Activated CD4-positive, alpha-beta T cell treated with anti-CD3 and anti-CD28 coated beads, Interleukin-2, amount 10 ng/mL, durations not matched to agents 7 days and 5 days (primary cell): ENCODE measurements around the gene DPH5. TPM values are rescaled to one million over a fixed set of nuclear protein-coding genes. Genes with fewer than 3 reads are reported as not detected.

Experiments used
- CTCF ChIA-PET: fragments of 350-600 bp; sonication (Branson Sonifier 250); formaldehyde crosslinking; loops from one replicate; lab custom pipeline; 2021; ENCODE audit warnings: antibody characterized with exemption; lab: Charles Lee
- POLR2A ChIA-PET: fragments of 350-600 bp; sonication (Branson Sonifier 250); formaldehyde crosslinking; loops from one replicate; lab custom pipeline; 2021; ENCODE audit warnings: antibody characterized with exemption; lab: Charles Lee
- DNase-seq: peaks from one replicate; pipeline ENCODE4 v3.0.0-alpha.2; 2020
- H3K27ac Mint-ChIP-seq: one replicate; pipeline ENCODE4 v1.8.0; 2021; ENCODE audit warnings: mild to moderate bottlenecking, moderate library complexity, mixed read lengths
- H3K27me3 Mint-ChIP-seq: one replicate; pipeline ENCODE4 v1.8.0; 2021; ENCODE audit warnings: mixed read lengths
- H3K36me3 Mint-ChIP-seq: one replicate; pipeline ENCODE4 v1.8.0; 2021; ENCODE audit warnings: low read depth, mixed read lengths
- H3K4me1 Mint-ChIP-seq: one replicate; pipeline ENCODE4 v1.8.0; 2021; ENCODE audit warnings: mixed read lengths
- H3K4me3 Mint-ChIP-seq: one replicate; pipeline ENCODE4 v1.8.0; 2021; ENCODE audit warnings: mild to moderate bottlenecking, moderate library complexity, mixed read lengths
- H3K9me3 Mint-ChIP-seq: one replicate; pipeline ENCODE4 v1.8.0; 2021; ENCODE audit warnings: mixed read lengths
- total RNA-seq, 2 experiments: library from RNA; stranded (reverse); gene quantifications; one replicate each; pipeline ENCODE4 v1.2.3, GENCODE V29; 2021

DPH5 gene
- total RNA-seq, 2 experiments from 2014 or later, result 32.8 to 38.9 TPM

DNA sequence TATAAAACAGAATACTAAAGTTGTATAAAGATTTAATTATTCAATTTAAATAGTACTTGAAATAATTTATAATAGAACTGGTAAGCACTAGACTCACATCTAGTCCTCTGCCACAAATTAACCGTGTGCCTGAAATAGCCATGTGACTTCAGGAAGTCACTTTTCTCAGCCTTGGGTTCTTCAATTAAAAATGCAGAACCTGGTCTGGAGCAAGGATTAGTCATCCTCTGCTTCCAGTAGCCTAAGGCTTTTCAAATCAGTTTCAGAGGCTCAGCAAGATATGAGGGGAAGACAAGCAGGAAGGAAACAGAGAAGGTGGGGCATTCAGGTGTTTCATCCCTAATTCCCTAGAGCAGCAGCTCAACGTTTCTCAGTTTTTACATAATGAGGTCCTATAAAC is 23.0 kb downstream of the DPH5 start:
- CTCF ChIA-PET, result interaction anchor here (0.9 to 1.2 kb wide), 2 partner anchors 11 to 45 kb away, joined by 3 read pairs; no protein-coding TSS in a partner anchor

DNA sequence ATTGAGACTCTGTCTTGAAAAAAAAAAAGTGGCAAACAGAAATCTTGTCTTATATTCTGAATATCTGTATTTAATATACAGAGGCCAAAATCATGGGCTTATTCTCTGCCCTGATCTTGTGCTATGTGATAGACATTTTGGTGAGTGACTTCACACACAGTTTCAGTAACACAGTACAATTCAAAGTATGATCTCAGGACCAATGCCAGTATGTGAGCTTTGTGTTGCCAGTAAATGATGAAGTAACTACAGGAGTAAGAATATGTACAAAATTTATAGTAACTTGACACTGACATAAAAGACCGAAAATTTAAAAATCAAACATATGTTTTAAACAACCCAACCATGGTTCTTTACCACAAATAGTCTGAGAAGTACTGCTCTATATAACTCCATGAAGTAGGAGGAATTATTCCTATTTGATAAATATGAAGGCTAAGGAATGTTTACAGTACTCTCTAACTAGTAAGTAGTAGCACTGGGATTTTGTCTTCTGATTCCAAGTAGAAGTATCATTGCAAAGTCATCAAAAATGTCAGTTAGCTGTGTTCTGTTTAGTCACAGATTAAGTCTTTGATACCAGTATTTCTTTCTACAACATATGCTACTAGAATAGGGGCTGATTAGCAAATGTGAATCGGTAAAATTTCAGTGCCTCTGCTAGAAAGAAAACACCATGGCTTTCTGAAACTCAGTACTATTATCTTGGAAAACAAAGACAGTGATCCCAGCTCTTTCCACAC is 25.3 kb downstream of the DPH5 start:
- peaks cover 3% of the 10 kb centered on the region for H3K9me3 Mint-ChIP-seq
- H3K36me3 Mint-ChIP-seq, result peaks cover 61% of the 10 kb centered on the region
- ChIA-PET POLR2A (no interaction called here), CTCF (interaction anchor here (1.1 to 1.4 kb wide), 2 partner anchors 12 to 239 kb away, joined by 3 to 4 read pairs; no protein-coding TSS in a partner anchor)
- DNase-seq, result no peak
- H3K27me3 Mint-ChIP-seq, result no peaks in the 10 kb centered on the region
- H3K27ac Mint-ChIP-seq, result no peak overlapping the region
- peaks cover 44% of the 10 kb centered on the region for H3K4me1 Mint-ChIP-seq
- no peak overlapping the region for H3K4me3 Mint-ChIP-seq

More for the DNA sequence above, 23.0 kb downstream of the DPH5 start:
- peaks cover 10% of the 10 kb centered on the region for H3K9me3 Mint-ChIP-seq
- no peaks in the 10 kb centered on the region for H3K27me3 Mint-ChIP-seq
- no peak overlapping the region for H3K4me3 Mint-ChIP-seq
- POLR2A ChIA-PET, result no interaction called here
- DNase-seq, result no peak
- H3K27ac Mint-ChIP-seq, result no peak overlapping the region
- H3K36me3 Mint-ChIP-seq, result peaks cover 61% of the 10 kb centered on the region
- H3K4me1 Mint-ChIP-seq, result peaks cover 52% of the 10 kb centered on the region

DNA sequence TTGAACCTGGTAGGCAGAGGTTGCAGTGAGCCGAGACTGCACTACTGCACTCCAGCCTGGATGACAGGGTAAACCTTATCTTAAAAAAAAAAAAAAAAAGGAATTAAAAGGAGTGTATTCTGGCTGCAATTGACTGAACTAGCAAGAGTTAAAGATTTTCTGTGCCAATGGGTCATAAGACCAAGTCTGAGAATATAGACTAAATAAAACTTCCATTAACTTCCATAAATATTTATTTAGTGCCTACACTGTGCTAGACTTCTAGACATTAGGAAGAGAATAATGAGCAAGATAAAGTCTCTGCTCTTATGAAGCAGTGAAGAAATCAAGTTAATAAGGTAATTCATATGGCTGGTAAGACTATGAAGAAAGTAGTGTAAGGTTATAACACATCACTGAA is 27.2 kb downstream of the DPH5 start:
- DNase-seq, result no peak
- CTCF ChIA-PET, result no interaction called here
- H3K4me3 Mint-ChIP-seq, result no peak overlapping the region
- POLR2A ChIA-PET, result no interaction called here
- H3K9me3 Mint-ChIP-seq, result peaks cover 2% of the 10 kb centered on the region
- peaks cover 71% of the 10 kb centered on the region for H3K36me3 Mint-ChIP-seq
- no peak overlapping the region for H3K27ac Mint-ChIP-seq
- peaks cover 41% of the 10 kb centered on the region for H3K4me1 Mint-ChIP-seq
- H3K27me3 Mint-ChIP-seq, result no peaks in the 10 kb centered on the region

DNA sequence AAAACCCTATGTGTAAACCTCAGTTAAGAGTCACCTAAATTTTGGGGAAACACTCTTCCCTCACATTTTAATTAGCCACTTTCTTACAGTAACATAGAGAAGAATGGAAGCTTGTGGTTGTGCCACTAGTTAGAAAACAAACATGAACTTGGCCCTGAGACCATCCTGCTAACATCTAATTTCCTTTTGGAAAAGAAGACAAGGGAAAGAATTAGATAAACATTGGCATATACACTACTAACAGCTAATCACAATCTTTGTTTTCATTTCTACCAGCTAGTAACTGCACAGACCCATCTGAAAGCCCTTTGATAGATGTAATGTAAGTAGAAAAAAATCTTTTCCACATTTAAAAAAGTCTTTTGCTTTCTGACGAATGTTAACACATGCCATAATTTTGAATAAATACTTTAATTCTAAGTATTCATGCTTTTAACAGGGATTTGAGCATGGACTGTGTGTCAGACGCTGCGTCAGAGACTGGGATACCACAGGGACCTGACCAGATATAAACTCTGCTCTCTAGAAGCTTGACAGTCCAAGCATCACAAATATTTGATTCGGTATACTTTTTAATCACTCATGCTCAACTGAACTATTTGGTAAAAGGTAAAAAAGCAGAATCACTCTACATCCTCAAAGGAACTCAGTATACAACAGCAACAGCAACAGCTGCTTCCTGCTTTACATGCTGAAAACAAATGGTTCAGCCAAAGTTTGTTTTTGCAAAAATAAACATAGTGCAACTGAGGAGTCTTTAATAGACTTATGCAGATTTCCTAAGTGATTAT is 30.2 kb downstream of the DPH5 start:
- Mint-ChIP-seq H3K27ac (peak overlapping the region; percentile 76), H3K27me3 (no peaks in the 10 kb centered on the region), H3K36me3 (peaks cover 70% of the 10 kb centered on the region), H3K4me1 (peaks cover 23% of the 10 kb centered on the region), H3K9me3 (peaks cover 2% of the 10 kb centered on the region), H3K4me3 (no peak overlapping the region)
- ChIA-PET CTCF (interaction anchor here (0.9 to 1.0 kb wide), 2 partner anchors 15 to 21 kb away, joined by 3 read pairs; no protein-coding TSS in a partner anchor), POLR2A (no interaction called here)
- DNase-seq, result no peak

DNA sequence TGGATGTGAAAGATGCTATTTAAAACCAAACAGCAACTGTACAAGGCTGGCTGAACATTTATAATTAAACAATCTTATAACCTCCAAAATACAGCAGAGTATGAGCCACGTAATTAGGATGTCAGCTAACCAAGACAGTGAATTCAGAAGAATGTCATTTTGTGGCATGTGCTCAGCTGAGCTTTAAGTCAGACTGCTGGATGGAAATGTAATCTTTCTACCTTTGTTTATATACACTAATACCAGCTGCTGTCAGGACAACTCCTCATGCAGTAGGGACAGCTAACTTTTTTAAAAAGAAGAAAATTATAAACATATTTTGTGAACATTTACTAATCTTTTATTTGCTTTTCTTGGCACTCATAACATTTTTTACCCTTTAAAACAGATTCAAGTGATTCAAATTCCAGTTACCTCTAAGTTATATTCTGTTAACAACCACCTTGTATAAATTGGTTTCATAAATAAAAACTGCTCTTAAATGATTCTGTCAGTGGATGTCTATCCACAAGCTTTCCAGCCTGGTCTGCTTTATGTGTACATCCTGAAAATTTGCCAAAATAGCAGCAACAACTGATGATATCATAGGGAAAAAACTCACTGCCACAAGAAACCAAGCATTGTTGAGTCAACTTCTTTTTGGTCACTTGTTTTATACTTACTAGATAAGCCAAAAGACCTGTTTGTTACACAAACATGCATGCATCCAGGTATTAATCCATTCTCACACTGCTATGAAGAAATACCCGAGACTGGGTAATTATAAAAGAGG is 36.1 kb downstream of the DPH5 start:
- POLR2A ChIA-PET, result interaction anchor here (1.0 kb wide), 1 partner anchor 249 kb away, joined by 4 read pairs; no protein-coding TSS in a partner anchor
- Mint-ChIP-seq H3K27me3 (no peaks in the 10 kb centered on the region), H3K36me3 (peaks cover 68% of the 10 kb centered on the region), H3K4me3 (no peak overlapping the region), H3K4me1 (peaks cover 7% of the 10 kb centered on the region), H3K27ac (no peak overlapping the region), H3K9me3 (no peaks in the 10 kb centered on the region)
- CTCF ChIA-PET, result interaction anchor here (1.1 kb wide), 1 partner anchor 12 kb away, joined by 3 read pairs; no protein-coding TSS in a partner anchor
- DNase-seq, result no peak

DNA sequence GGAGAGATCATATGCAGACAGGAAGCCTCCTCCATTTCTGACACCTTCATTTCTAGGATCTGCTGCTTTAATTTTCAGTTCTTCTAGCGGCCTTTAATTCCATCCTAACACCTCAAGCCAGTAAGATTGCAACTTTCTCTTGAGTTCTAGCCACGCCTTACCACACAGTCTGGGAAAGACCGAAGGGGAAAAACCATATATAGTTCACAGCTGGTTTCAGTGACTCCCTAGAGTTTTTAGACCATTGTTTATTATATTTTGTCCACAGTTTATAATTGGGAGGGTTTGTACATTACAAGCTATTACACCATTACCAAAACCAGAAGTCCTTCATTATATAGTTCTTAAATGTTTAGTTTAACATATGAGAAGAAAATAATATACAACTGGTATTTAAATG is 37.5 kb downstream of the DPH5 start:
- Mint-ChIP-seq H3K4me1 (peaks cover 10% of the 10 kb centered on the region), H3K36me3 (peaks cover 76% of the 10 kb centered on the region), H3K27me3 (no peaks in the 10 kb centered on the region), H3K4me3 (no peak overlapping the region), H3K27ac (no peak overlapping the region), H3K9me3 (peaks cover 2% of the 10 kb centered on the region)
- ChIA-PET CTCF (interaction anchor here (1.4 kb wide), 2 partner anchors 10 to 300 kb away, joined by 3 to 5 read pairs; no protein-coding TSS in a partner anchor), POLR2A (no interaction called here)
- DNase-seq, result no peak

DNA sequence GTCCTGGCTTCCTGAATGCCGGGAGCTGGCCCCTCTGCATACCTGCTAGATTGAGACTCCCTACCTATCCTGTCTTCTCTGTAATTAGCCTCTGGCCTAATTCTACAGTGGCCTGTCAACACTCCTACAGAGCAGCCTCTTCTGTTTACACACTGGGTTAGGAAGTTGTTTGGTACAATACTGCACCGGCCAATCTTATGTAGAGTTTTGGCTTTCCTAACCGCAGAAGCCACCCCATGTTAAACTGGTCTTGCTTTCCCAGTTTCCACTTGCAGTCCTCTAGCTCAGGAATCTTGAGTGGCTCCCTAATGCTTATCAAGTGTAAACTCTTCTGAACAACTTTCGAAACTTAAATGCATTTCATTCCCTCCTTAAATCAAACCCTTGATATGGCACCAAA is 42.8 kb downstream of the DPH5 start:
- no peak overlapping the region for H3K4me3 Mint-ChIP-seq
- no peaks in the 10 kb centered on the region for H3K27me3 Mint-ChIP-seq
- H3K4me1 Mint-ChIP-seq, result peaks cover 12% of the 10 kb centered on the region
- peaks cover 8% of the 10 kb centered on the region for H3K9me3 Mint-ChIP-seq
- CTCF ChIA-PET, result interaction anchor here (0.7 kb wide), 2 partner anchors 10 to 300 kb away, joined by 3 to 5 read pairs; no protein-coding TSS in a partner anchor
- DNase-seq, result no peak
- H3K27ac Mint-ChIP-seq, result no peak overlapping the region
- POLR2A ChIA-PET, result no interaction called here
- peaks cover 82% of the 10 kb centered on the region for H3K36me3 Mint-ChIP-seq

DNA sequence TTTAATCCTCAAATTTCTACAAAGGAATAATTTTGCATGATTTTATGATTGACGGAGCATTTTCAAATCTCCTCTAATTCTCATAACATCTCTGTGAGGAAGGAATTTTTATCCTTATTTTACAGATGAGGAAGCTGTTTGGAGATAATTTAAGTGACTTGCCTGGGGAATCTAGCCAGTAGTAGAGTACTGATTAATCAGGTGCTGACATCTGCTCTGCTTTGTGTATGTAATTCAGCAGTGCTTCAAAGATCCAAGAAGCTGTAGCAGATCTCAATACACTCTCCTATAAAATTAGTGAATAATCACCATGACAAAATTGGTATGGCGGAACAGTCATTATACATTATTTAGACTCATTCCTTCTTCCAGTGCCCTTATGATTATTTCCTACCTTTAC is 46.0 kb downstream of the DPH5 start:
- Mint-ChIP-seq H3K27ac (no peak overlapping the region), H3K27me3 (no peaks in the 10 kb centered on the region), H3K4me1 (peaks cover 14% of the 10 kb centered on the region), H3K9me3 (peaks cover 8% of the 10 kb centered on the region), H3K4me3 (no peak overlapping the region), H3K36me3 (peaks cover 75% of the 10 kb centered on the region)
- ChIA-PET POLR2A (no interaction called here), CTCF (interaction anchor here (0.9 kb wide), 1 partner anchor 15 kb away, joined by 3 read pairs; no protein-coding TSS in a partner anchor)
- no peak for DNase-seq

DNA sequence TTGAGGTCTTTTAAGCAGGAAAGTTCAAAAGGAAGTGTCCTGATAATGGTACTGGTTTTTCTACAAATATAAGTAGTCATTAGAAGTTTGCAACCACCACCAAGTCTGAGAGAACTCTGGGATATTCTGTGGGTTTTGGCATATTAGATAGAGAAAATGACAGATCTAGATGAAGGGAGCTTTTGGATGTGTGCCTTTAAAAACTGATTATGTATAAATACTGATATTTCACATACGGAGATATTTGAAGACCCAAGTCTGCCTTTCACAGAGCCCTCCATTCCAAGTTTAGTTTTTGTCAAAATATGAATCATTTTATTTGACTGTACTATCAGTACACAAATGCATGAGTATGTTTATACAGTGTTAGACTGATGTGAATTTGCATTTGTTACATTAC is 48.6 kb downstream of the DPH5 start:
- Mint-ChIP-seq H3K36me3 (peaks cover 70% of the 10 kb centered on the region), H3K27me3 (no peaks in the 10 kb centered on the region), H3K4me1 (peaks cover 6% of the 10 kb centered on the region), H3K9me3 (no peaks in the 10 kb centered on the region), H3K27ac (no peak overlapping the region), H3K4me3 (no peak overlapping the region)
- POLR2A ChIA-PET, result no interaction called here
- no peak for DNase-seq
- CTCF ChIA-PET, result interaction anchor here (0.6 to 1.0 kb wide), 2 partner anchors 15 to 53 kb away, joined by 3 read pairs; no protein-coding TSS in a partner anchor

DNA sequence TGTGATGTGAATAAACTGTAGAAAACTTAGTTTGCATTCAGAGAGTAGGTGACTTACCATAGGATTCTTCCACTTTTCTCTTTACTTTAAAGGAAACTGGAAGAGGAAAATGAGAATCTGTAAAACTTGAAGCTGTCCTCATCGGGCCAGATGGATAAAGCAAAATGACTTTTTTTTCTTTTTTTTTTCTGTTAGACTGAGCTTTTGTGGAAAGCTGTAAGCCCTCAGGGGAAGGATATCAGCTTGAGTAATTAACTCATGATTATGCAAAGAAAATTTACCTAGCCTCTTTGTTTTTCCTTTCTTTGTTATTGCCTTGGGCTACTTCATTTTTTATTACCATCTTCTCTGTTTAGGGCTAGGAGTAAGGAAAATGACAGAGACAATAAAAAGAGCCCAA is 53.4 kb downstream of the DPH5 start:
- no peaks in the 10 kb centered on the region for H3K27me3 Mint-ChIP-seq
- ChIA-PET POLR2A (no interaction called here), CTCF (no interaction called here)
- no peak overlapping the region for H3K4me3 Mint-ChIP-seq
- no peak for DNase-seq
- H3K36me3 Mint-ChIP-seq, result peaks cover 64% of the 10 kb centered on the region
- no peaks in the 10 kb centered on the region for H3K9me3 Mint-ChIP-seq
- no peak overlapping the region for H3K27ac Mint-ChIP-seq
- peaks cover 16% of the 10 kb centered on the region for H3K4me1 Mint-ChIP-seq

DNA sequence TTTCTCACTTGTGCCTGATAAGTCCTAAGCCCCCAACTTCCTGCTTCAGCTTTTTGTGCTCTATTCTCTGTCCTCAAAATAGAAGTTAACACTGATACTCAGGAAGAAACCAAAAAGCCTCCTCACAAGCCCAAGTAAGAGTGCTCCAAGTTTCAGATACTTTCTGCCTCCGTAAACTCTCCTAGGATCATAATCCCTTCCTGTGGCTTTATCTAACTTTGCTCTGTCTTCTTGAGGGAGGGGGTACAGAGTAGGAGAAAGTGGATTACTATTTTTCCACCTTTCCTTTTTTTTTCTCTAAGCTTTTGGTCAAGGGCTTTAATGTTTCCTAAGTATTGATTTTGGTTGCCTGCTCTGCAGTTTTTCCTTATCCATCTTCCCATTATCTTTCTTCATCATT is 54.6 kb downstream of the DPH5 start:
- POLR2A ChIA-PET, result no interaction called here
- Mint-ChIP-seq H3K27ac (no peak overlapping the region), H3K36me3 (peaks cover 66% of the 10 kb centered on the region), H3K27me3 (no peaks in the 10 kb centered on the region), H3K4me3 (no peak overlapping the region), H3K9me3 (no peaks in the 10 kb centered on the region), H3K4me1 (peaks cover 14% of the 10 kb centered on the region)
- no peak for DNase-seq
- CTCF ChIA-PET, result no interaction called here

DNA sequence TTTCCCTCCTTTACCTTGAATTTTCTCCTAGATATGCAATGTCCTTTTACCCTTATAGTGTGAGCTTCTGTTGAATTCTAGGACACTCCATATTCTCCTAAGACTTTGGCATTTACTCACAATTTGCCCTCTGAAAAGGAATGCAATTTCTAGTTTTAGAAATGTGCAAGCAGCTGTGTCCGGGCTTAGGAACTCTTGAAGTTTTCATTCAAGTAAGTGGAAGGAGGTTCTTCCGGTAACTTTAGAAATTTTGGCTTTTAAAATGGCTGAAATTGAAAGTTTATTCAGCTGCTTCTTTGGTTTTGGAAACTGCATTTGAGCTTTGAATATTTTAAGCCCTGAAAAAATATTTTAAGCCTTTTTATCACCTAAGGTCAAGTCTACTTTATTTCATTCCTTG is 56.3 kb downstream of the DPH5 start:
- Mint-ChIP-seq H3K27me3 (no peaks in the 10 kb centered on the region), H3K4me1 (peaks cover 14% of the 10 kb centered on the region), H3K27ac (no peak overlapping the region), H3K36me3 (peaks cover 72% of the 10 kb centered on the region), H3K9me3 (no peaks in the 10 kb centered on the region), H3K4me3 (no peak overlapping the region)
- CTCF ChIA-PET, result interaction anchor here (0.7 kb wide), 1 partner anchor 14 kb away, joined by 3 read pairs; no protein-coding TSS in a partner anchor
- no peak for DNase-seq
- POLR2A ChIA-PET, result no interaction called here
